B cell (primary cell): ENCODE measurements around the gene CORO1C.

Source experiments
- CTCF ChIP-seq: fragments of 200-600 bp; IDR thresholded peaks from one replicate; pipeline ENCODE4 v1.8.0; 2022; ENCODE audit warnings: antibody characterized with exemption, mild to moderate bottlenecking
- EZH2 ChIP-seq: IDR thresholded peaks from 2 replicates; pipeline ENCODE4 v1.6.1; 2012; ENCODE audit warnings: borderline replicate concordance, low read depth, mild to moderate bottlenecking, moderate library complexity, low read length; ENCODE audit not compliant: insufficient read depth, poor library complexity, severe bottlenecking

GRCh38 chr12:108595711-108596647 lies 135.3 kb downstream of the CORO1C start:
- TF ChIP-seq CTCF (no peak), EZH2 (no peak)
